Mesendoderm (in vitro differentiated cells): Measurements from ENCODE around the gene TRPM5.

Experiments
- DNase-seq: peaks from one replicate; pipeline ENCODE4 v3.0.0; 2013
- H2AK5ac ChIP-seq: 2 replicates; pipeline ENCODE4 v1.6.1; 2013; ENCODE audit warnings: low read length, inconsistent platforms
- H2BK120ac ChIP-seq: 2 replicates; pipeline ENCODE4 v1.6.1; 2013; ENCODE audit warnings: low read depth, mild to moderate bottlenecking, low read length, moderate library complexity, mixed read lengths
- H2BK15ac ChIP-seq: replicated peaks from 2 replicates; pipeline ENCODE4 v1.6.1; 2013; ENCODE audit warnings: low read depth, mild to moderate bottlenecking, moderate library complexity
- H2BK5ac ChIP-seq: 2 replicates; pipeline ENCODE4 v1.6.1; 2013; ENCODE audit warnings: low read length, inconsistent platforms
- H3K18ac ChIP-seq: 2 replicates; pipeline ENCODE4 v1.6.1; 2013; ENCODE audit warnings: mild to moderate bottlenecking, low read length, mixed read lengths
- H3K23ac ChIP-seq: one replicate; pipeline ENCODE4 v1.6.1; 2013; ENCODE audit warnings: low read length
- H3K27ac ChIP-seq: 2 replicates; pipeline ENCODE4 v1.5.1; 2013; ENCODE audit warnings: low read depth, mild to moderate bottlenecking, inconsistent platforms, low read length, moderate library complexity
- H3K27me3 ChIP-seq: 2 replicates; pipeline ENCODE4 v1.6.1; 2013; ENCODE audit warnings: low read length, control low read depth, mild to moderate bottlenecking, inconsistent platforms; ENCODE audit not compliant: insufficient read depth, poor library complexity
- H3K36me3 ChIP-seq: 2 replicates; pipeline ENCODE4 v1.6.1; 2013; ENCODE audit warnings: low read length, inconsistent platforms; ENCODE audit not compliant: control insufficient read depth, insufficient read depth
- H3K4ac ChIP-seq: one replicate; pipeline ENCODE4 v1.6.1; 2013; ENCODE audit warnings: low read depth, mild to moderate bottlenecking, low read length, moderate library complexity
- H3K4me1 ChIP-seq: 2 replicates; pipeline ENCODE4 v1.6.1; 2013; ENCODE audit warnings: low read depth, low read length, inconsistent platforms; ENCODE audit not compliant: control insufficient read depth
- H3K4me2 ChIP-seq: 2 replicates; pipeline ENCODE4 v1.6.1; 2013; ENCODE audit warnings: low read length
- H3K4me3 ChIP-seq: 2 replicates; pipeline ENCODE4 v1.5.1; 2013; ENCODE audit warnings: mild to moderate bottlenecking, low read length
- H3K56ac ChIP-seq: one replicate; pipeline ENCODE4 v1.6.1; 2013; ENCODE audit warnings: low read length
- H3K79me1 ChIP-seq: 2 replicates; pipeline ENCODE4 v1.6.1; 2013; ENCODE audit warnings: low read length, inconsistent platforms
- H3K79me2 ChIP-seq: 2 replicates; pipeline ENCODE4 v1.6.1; 2013; ENCODE audit warnings: mild to moderate bottlenecking, low read length; ENCODE audit not compliant: control insufficient read depth, insufficient read depth
- H3K9ac ChIP-seq: 2 replicates; pipeline ENCODE4 v1.6.1; 2013; ENCODE audit warnings: low read length, inconsistent platforms
- H4K5ac ChIP-seq: one replicate; pipeline ENCODE4 v1.6.1; 2013; ENCODE audit warnings: low read length
- H4K8ac ChIP-seq: one replicate; pipeline ENCODE4 v1.6.1; 2013; ENCODE audit warnings: low read depth, mild to moderate bottlenecking, control low read depth, low read length, moderate library complexity
- WGBS: extraction: QIAGEN DNeasy Blood & Tissue Kit; methylation state at CpG from one replicate; pipeline ENCODE4 v1.1.7; 2013; ENCODE audit warnings: low lambda C conversion rate, missing lambda C conversion rate; ENCODE audit not compliant: insufficient coverage; ENCODE audit errors: extremely low coverage; 5-methylcytosine and 5-hydroxymethylcytosine counted together

TRPM5 gene

GRCh38 chr11:2471804-2472096 is 27.4 kb upstream of the TRPM5 start:
- H2BK5ac ChIP-seq, result no peak overlapping the region
- H2BK120ac ChIP-seq, result no peak overlapping the region
- no peak overlapping the region for H3K4me2 ChIP-seq

GRCh38 chr11:2471048-2471803 is 26.9 kb upstream of the TRPM5 start:
- no peak for DNase-seq
- Histone ChIP-seq H3K27ac (no peak overlapping the region), H3K18ac (no peak overlapping the region), H3K4me3 (no peak overlapping the region), H2BK15ac (no peak overlapping the region), H3K79me1 (no peaks in the 10 kb centered on the region), H3K4ac (no peak overlapping the region), H2AK5ac (no peak overlapping the region), H4K5ac (no peak overlapping the region), H3K27me3 (no peaks in the 10 kb centered on the region), H3K9ac (no peak overlapping the region), H2BK5ac (no peak overlapping the region), H3K4me2 (no peak overlapping the region), H3K79me2 (no peaks in the 10 kb centered on the region), H2BK120ac (no peak overlapping the region), H3K4me1 (no peaks in the 10 kb centered on the region), H4K8ac (no peak overlapping the region), H3K23ac (no peak overlapping the region), H3K56ac (no peak overlapping the region), H3K36me3 (no peaks in the 10 kb centered on the region)
- WGBS, result no CpG with 5 or more reads among the region's 17 CpGs

More at GRCh38 chr11:2471804-2472096, 27.4 kb upstream of the TRPM5 start:
- DNase-seq, result no peak
- no peak overlapping the region for H3K9ac ChIP-seq
- H3K4ac ChIP-seq, result no peak overlapping the region
- no peak overlapping the region for H2AK5ac ChIP-seq
- H3K4me3 ChIP-seq, result no peak overlapping the region
- no peaks in the 10 kb centered on the region for H3K27me3 ChIP-seq
- H3K56ac ChIP-seq, result no peak overlapping the region
- H3K18ac ChIP-seq, result no peak overlapping the region
- no peak overlapping the region for H4K5ac ChIP-seq
- H3K23ac ChIP-seq, result no peak overlapping the region
- no peaks in the 10 kb centered on the region for H3K4me1 ChIP-seq
- no peaks in the 10 kb centered on the region for H3K36me3 ChIP-seq
- H3K79me2 ChIP-seq, result no peaks in the 10 kb centered on the region
- no peak overlapping the region for H2BK15ac ChIP-seq
- WGBS, result no CpG with 5 or more reads among the region's 6 CpGs
- H4K8ac ChIP-seq, result no peak overlapping the region
- no peaks in the 10 kb centered on the region for H3K79me1 ChIP-seq
- H3K27ac ChIP-seq, result no peak overlapping the region

- Histone ChIP-seq H3K4me3 (no peak overlapping the region), H3K27me3 (no peaks in the 10 kb centered on the region), H3K56ac (no peak overlapping the region), H3K27ac (no peak overlapping the region), H4K8ac (no peak overlapping the region), H3K79me1 (no peaks in the 10 kb centered on the region), H3K18ac (no peak overlapping the region), H3K4me2 (no peak overlapping the region), H2BK15ac (no peak overlapping the region), H3K36me3 (no peaks in the 10 kb centered on the region), H3K4me1 (no peaks in the 10 kb centered on the region), H2AK5ac (no peak overlapping the region), H3K23ac (no peak overlapping the region), H3K79me2 (no peaks in the 10 kb centered on the region), H3K9ac (no peak overlapping the region), H3K4ac (no peak overlapping the region), H2BK120ac (no peak overlapping the region), H2BK5ac (no peak overlapping the region), H4K5ac (no peak overlapping the region)
- WGBS, result no CpG with 5 or more reads among the region's 7 CpGs
- DNase-seq, result no peak
Observed at GRCh38 chr11:2470495-2470894, 26.2 kb upstream of the TRPM5 start.

- H3K4me1 ChIP-seq, result no peaks in the 10 kb centered on the region
- no peak overlapping the region for H2AK5ac ChIP-seq
- H3K4ac ChIP-seq, result no peak overlapping the region
- no peaks in the 10 kb centered on the region for H3K79me2 ChIP-seq
- no peak overlapping the region for H3K9ac ChIP-seq
- H3K56ac ChIP-seq, result no peak overlapping the region
- H3K27me3 ChIP-seq, result no peaks in the 10 kb centered on the region
- H3K4me3 ChIP-seq, result no peak overlapping the region
- H3K27ac ChIP-seq, result no peak overlapping the region
- no peak overlapping the region for H2BK120ac ChIP-seq
- DNase-seq, result no peak
- H3K23ac ChIP-seq, result no peak overlapping the region
- H3K36me3 ChIP-seq, result no peaks in the 10 kb centered on the region
- WGBS, result no CpG with 5 or more reads among the region's 21 CpGs
- H3K79me1 ChIP-seq, result no peaks in the 10 kb centered on the region
- no peak overlapping the region for H4K5ac ChIP-seq
- no peak overlapping the region for H3K18ac ChIP-seq
- no peak overlapping the region for H3K4me2 ChIP-seq
- H4K8ac ChIP-seq, result no peak overlapping the region
- H2BK15ac ChIP-seq, result no peak overlapping the region
- H2BK5ac ChIP-seq, result no peak overlapping the region
Observed at GRCh38 chr11:2468363-2469235, 24.3 kb upstream of the TRPM5 start.

DNA sequence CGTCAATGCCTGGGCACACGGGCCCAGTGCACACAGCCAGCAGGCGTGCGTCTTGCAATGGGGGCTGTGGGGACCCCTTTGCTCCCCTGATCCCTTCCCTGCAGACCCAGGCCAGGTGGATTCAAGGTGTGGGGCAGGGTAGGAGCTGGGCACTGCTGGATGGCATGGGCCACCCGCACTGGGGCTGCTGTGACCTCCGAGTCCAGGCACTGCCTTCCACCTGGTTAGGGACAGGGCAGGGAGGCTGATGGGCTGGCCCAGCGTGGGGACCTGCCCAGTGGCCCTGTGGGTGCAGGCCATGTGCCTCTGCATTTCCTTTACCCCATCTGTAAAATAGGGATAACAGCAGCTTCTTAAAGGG is 23.4 kb upstream of the TRPM5 start:
- H2BK5ac ChIP-seq, result no peak overlapping the region
- H3K23ac ChIP-seq, result no peak overlapping the region
- H3K27me3 ChIP-seq, result no peaks in the 10 kb centered on the region
- no CpG with 5 or more reads among the region's 7 CpGs for WGBS
- no peak overlapping the region for H3K18ac ChIP-seq
- no peak overlapping the region for H4K8ac ChIP-seq
- no peak for DNase-seq
- H3K4me1 ChIP-seq, result no peaks in the 10 kb centered on the region
- no peak overlapping the region for H3K4me2 ChIP-seq
- H3K4me3 ChIP-seq, result no peak overlapping the region
- no peak overlapping the region for H3K56ac ChIP-seq
- no peak overlapping the region for H2BK120ac ChIP-seq
- no peak overlapping the region for H2AK5ac ChIP-seq
- no peak overlapping the region for H3K27ac ChIP-seq
- H3K4ac ChIP-seq, result no peak overlapping the region
- H3K9ac ChIP-seq, result no peak overlapping the region
- no peaks in the 10 kb centered on the region for H3K36me3 ChIP-seq
- H2BK15ac ChIP-seq, result no peak overlapping the region
- no peaks in the 10 kb centered on the region for H3K79me2 ChIP-seq
- no peak overlapping the region for H4K5ac ChIP-seq
- H3K79me1 ChIP-seq, result no peaks in the 10 kb centered on the region
